ENCODE data around the gene NINL.

GRCh38 chr20:25500880-25501351 is 84.4 kb downstream of the NINL start:
- TF ChIP-seq, protein P1, sequence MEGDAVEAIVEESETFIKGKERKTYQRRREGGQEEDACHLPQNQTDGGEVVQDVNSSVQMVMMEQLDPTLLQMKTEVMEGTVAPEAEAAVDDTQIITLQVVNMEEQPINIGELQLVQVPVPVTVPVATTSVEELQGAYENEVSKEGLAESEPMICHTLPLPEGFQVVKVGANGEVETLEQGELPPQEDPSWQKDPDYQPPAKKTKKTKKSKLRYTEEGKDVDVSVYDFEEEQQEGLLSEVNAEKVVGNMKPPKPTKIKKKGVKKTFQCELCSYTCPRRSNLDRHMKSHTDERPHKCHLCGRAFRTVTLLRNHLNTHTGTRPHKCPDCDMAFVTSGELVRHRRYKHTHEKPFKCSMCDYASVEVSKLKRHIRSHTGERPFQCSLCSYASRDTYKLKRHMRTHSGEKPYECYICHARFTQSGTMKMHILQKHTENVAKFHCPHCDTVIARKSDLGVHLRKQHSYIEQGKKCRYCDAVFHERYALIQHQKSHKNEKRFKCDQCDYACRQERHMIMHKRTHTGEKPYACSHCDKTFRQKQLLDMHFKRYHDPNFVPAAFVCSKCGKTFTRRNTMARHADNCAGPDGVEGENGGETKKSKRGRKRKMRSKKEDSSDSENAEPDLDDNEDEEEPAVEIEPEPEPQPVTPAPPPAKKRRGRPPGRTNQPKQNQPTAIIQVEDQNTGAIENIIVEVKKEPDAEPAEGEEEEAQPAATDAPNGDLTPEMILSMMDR (IDR thresholded peaks at IDR 0.05; ENCODE audit: poor library complexity): no peak
- no peak for TF ChIP-seq EZH2 (IDR thresholded peaks at IDR 0.05; ENCODE audit: borderline replicate concordance)
- no peak for TF ChIP-seq EZH2phosphoT487 (IDR thresholded peaks at IDR 0.05; ENCODE audit: low read depth, severe bottlenecking, unreplicated experiment)
